Spleen (tissue), 11 donors: ENCODE measurements around the gene ABCA7. TPM values are rescaled to one million over a fixed set of nuclear protein-coding genes. Genes with fewer than 3 reads are reported as not detected.

Experiments used
- DNase-seq: peaks from one replicate; pipeline ENCODE4 v3.0.0-alpha.2; 2020
- H3K27ac ChIP-seq, 8 donors: fragments of 200-600 bp; sonication (generic) in 7 of 8; 1 replicate in 4 of 8; 2 replicates in 4 of 8; pipeline versions ENCODE4 v1.5.0 to v1.8.0; 2016 to 2021; ENCODE audit warnings: inconsistent platforms in 4 of 8, mild to moderate bottlenecking in 4 of 8, moderate library complexity in 1 of 8
- H3K27me3 ChIP-seq, 7 donors: fragments of 200-600 bp; sonication (generic) in 6 of 7; replicated peaks in 1 of 7; 1 replicate in 4 of 7; 2 replicates in 3 of 7; pipeline versions ENCODE4 v1.5.0 to v1.8.0; 2016 to 2021; ENCODE audit warnings: inconsistent platforms in 3 of 7, mild to moderate bottlenecking in 1 of 7
- H3K36me3 ChIP-seq, 6 donors: fragments of 200-600 bp; sonication (generic) in 5 of 6; 1 replicate in 4 of 6; 2 replicates in 2 of 6; pipeline versions ENCODE4 v1.5.0 to v1.8.0; 2016 to 2021; ENCODE audit warnings: inconsistent platforms in 2 of 6
- H3K4me1 ChIP-seq, 6 donors: fragments of 200-600 bp; sonication (generic) in 5 of 6; 1 replicate in 3 of 6; 2 replicates in 3 of 6; pipeline versions ENCODE4 v1.5.0 to v1.8.0; 2016 to 2021; ENCODE audit warnings: inconsistent platforms in 3 of 6
- H3K4me3 ChIP-seq, 8 donors: fragments of 200-600 bp; sonication (generic) in 7 of 8; 1 replicate in 4 of 8; 2 replicates in 4 of 8; pipeline versions ENCODE4 v1.5.0 to v1.8.0; 2016 to 2021; ENCODE audit warnings: inconsistent platforms in 4 of 8, mild to moderate bottlenecking in 4 of 8, moderate library complexity in 2 of 8
- H3K9me3 ChIP-seq, 8 donors: fragments of 200-600 bp; sonication (generic) in 7 of 8; 1 replicate in 4 of 8; 2 replicates in 4 of 8; pipeline versions ENCODE4 v1.5.0 to v1.8.0; 2016 to 2021; ENCODE audit warnings: inconsistent platforms in 4 of 8
- CTCF ChIP-seq, 11 experiments: fragments of 200-600 bp in 7 of 11; fragments of 450-650 bp in 4 of 11; sonication (generic) in 4 of 11; IDR thresholded peaks in 8 of 11; conservative IDR thresholded peaks in 3 of 11; 1 replicate in 7 of 11; 2 replicates in 4 of 11; pipeline versions ENCODE4 v1.4.0 to v1.8.0; 2016 to 2021; ENCODE audit warnings: antibody characterized with exemption in 11 of 11, inconsistent platforms in 4 of 11, mild to moderate bottlenecking in 1 of 11
- POLR2A ChIP-seq, 3 donors: fragments of 450-650 bp; IDR thresholded peaks; one replicate each; pipeline ENCODE4 v1.5.1; 2017; ENCODE audit warnings: antibody characterized with exemption in 3 of 3, mild to moderate bottlenecking in 1 of 3
- POLR2AphosphoS5 ChIP-seq, 3 donors: sonication (generic); formaldehyde crosslinking; IDR thresholded peaks; one replicate each; pipeline ENCODE4 v1.5.1; 2017; ENCODE audit warnings: antibody characterized with exemption in 3 of 3
- WGBS, 5 donors: extraction: QIAGEN DNeasy Blood & Tissue Kit in 3 of 5; methylation state at CpG; one replicate each; pipeline versions ENCODE4 v1.1.5 to v1.1.7; 2013 to 2018; 5-methylcytosine and 5-hydroxymethylcytosine counted together
- intact Hi-C: fragments of 100-400 bp; cut with DNase I; formaldehyde crosslinking; loops from one replicate; pipeline ENCODE4 v1.15.0; 2023; ENCODE audit warnings: low total_unique reads
- polyA plus RNA-seq, 3 donors: library from polyadenylated mRNA; stranded (reverse); fragments of 200-250 nt; gene quantifications; one replicate each; pipeline ENCODE4 v1.2.1, GENCODE V29; 2013
- total RNA-seq, 7 donors: library from RNA; depleted of rRNA in 3 of 7; stranded (reverse); fragments of >200 nt in 3 of 7; fragmentation: NEBNext Ultra II Directional in 4 of 7; extraction: Animal tissue kit (Norgen Biotek cat#: 25700) in 4 of 7; gene quantifications; one replicate each; pipeline versions ENCODE4 v1.1.0 to v1.2.1, GENCODE V29; 2016 to 2021
- donor health status: healthy with polysubstance abuse.
- donor health status: DM: no; HTN: no; CAD: no; lungs with moderate emphysema.
- donor health status: DM: no; HTN: no; CAD: no.
- donor health status: Bipolar disorder and iron deficiency.
- donor health status: healthy.
- donor health status: DM: no; HTN: no; CAD: no.
- donor health status: DM: yes; HTN: yes; CAD: no.

Gene ABCA7
- total and polyA plus RNA-seq, 10 donors = 64.6 to 197 (median 102) TPM

- peak overlapping the region in 4 of 8 donors; percentile 95 to 100 (median 98) for H3K27ac ChIP-seq
- H3K4me3 ChIP-seq = no peak overlapping the region
- intact Hi-C loops = no loop called here
- WGBS, 5 donors = 77 to 88% (median 79%) methylated on average over 15 of the region's 15 CpGs
- peaks cover 0 to 5% (median 2%) of the 10 kb centered on the region in 6 donors for H3K36me3 ChIP-seq
- DNase-seq = peak; percentile 69
- TF ChIP-seq CTCF (IDR thresholded peaks at IDR 0.05 in 8 of 11, conservative IDR thresholded peaks at IDR 0.05 in 3 of 11) = no peak
- no peak for TF ChIP-seq POLR2A (IDR thresholded peaks at IDR 0.05)
- TF ChIP-seq POLR2AphosphoS5 (IDR thresholded peaks at IDR 0.05) = no peak
- no peaks in the 10 kb centered on the region for H3K9me3 ChIP-seq
- peaks cover 36 to 92% (median 77%) of the 10 kb centered on the region in 6 donors for H3K4me1 ChIP-seq
- no peaks in the 10 kb centered on the region for H3K27me3 ChIP-seq
Observed at GRCh38 chr19:1098177-1099051, 58.5 kb downstream of the ABCA7 start.

GRCh38 chr19:1101337-1101698 lies 61.4 kb downstream of the ABCA7 start:
- whole genome bisulfite sequencing, 5 donors = 10 to 23% (median 11%) methylated on average over 9 of the region's 9 CpGs
- peak overlapping the region in 2 of 8 donors; percentile 18 to 47 for H3K4me3 ChIP-seq
- H3K27ac ChIP-seq = peak overlapping the region; percentile 66 to 100 (median 96)
- H3K4me1 ChIP-seq = peaks cover 29 to 88% (median 74%) of the 10 kb centered on the region in 6 donors
- peaks cover 0 to 11% (median 3%) of the 10 kb centered on the region in 6 donors for H3K36me3 ChIP-seq
- no peaks in the 10 kb centered on the region for H3K9me3 ChIP-seq
- intact Hi-C loops = no loop called here
- TF ChIP-seq POLR2A (IDR thresholded peaks at IDR 0.05) (no peak), POLR2AphosphoS5 (IDR thresholded peaks at IDR 0.05) (no peak), CTCF (IDR thresholded peaks at IDR 0.05 in 8 of 11, conservative IDR thresholded peaks at IDR 0.05 in 3 of 11) (no peak)
- H3K27me3 ChIP-seq = no peaks in the 10 kb centered on the region
- DNase-seq = no peak

- no peaks in the 10 kb centered on the region for H3K27me3 ChIP-seq
- peaks cover 29 to 97% (median 83%) of the 10 kb centered on the region in 6 donors for H3K4me1 ChIP-seq
- peak overlapping the region in 1 of 8 donors; percentile 47 for H3K4me3 ChIP-seq
- WGBS, 5 donors = 44 to 76% (median 65%) methylated on average over 17 of the region's 17 CpGs
- H3K36me3 ChIP-seq = peaks cover 0 to 23% (median 16%) of the 10 kb centered on the region in 6 donors
- peak in 1 of 3 donors; percentile 12 for TF ChIP-seq POLR2AphosphoS5 (IDR thresholded peaks at IDR 0.05)
- TF ChIP-seq CTCF (IDR thresholded peaks at IDR 0.05 in 8 of 11, conservative IDR thresholded peaks at IDR 0.05 in 3 of 11) = no peak
- no peak for TF ChIP-seq POLR2A (IDR thresholded peaks at IDR 0.05)
- H3K9me3 ChIP-seq = no peaks in the 10 kb centered on the region
- H3K27ac ChIP-seq = peak overlapping the region; percentile 66 to 100 (median 96)
- intact Hi-C loops = no loop called here
- DNase-seq = no peak
Observed at GRCh38 chr19:1102407-1103131, 62.7 kb downstream of the ABCA7 start.
